HEK293 (cell line): ENCODE data around the gene GABRA1.

Experiments
- CTCF ChIA-PET: fragments of 350-600 bp; formaldehyde crosslinking; extraction: SDS; loops from one replicate; lab custom pipeline; 2021; ENCODE audit warnings: antibody characterized with exemption; lab: Yijun Ruan, JAX
- POLR2A ChIA-PET: fragments of 300-600 bp; formaldehyde crosslinking; extraction: SDS; loops from one replicate; lab custom pipeline; 2020; ENCODE audit warnings: antibody characterized with exemption, inconsistent platforms; lab: Yijun Ruan, JAX
- H3K27ac ChIP-seq: fragments of 200-500 bp; sonication (Bioruptor generic); 2 replicates; pipeline ENCODE4 v1.5.1; 2014; ENCODE audit warnings: low read depth, low read length, control low read depth, inconsistent platforms; ENCODE audit errors: extremely low read depth
- H3K36me3 ChIP-seq, 2 experiments: fragments of 200-500 bp in 1 of 2; sonication (Bioruptor generic) in 1 of 2; 1 replicate in 1 of 2; 2 replicates in 1 of 2; pipeline ENCODE4 v1.5.1; 2014 to 2017; ENCODE audit warnings: inconsistent platforms in 2 of 2, low read length in 2 of 2; ENCODE audit not compliant: control insufficient read depth in 2 of 2, insufficient read depth in 1 of 2
- H3K4me1 ChIP-seq: fragments of 200-500 bp; sonication (Bioruptor generic); 2 replicates; pipeline ENCODE4 v1.5.1; 2014; ENCODE audit warnings: mild to moderate bottlenecking, low read length, inconsistent platforms; ENCODE audit not compliant: control insufficient read depth, insufficient read depth
- H3K4me3 ChIP-seq: 2 replicates; pipeline ENCODE4 v1.5.1; 2011; ENCODE audit warnings: low read depth, mild to moderate bottlenecking, control low read depth, low read length, moderate library complexity
- H3K9me3 ChIP-seq: fragments of 200-500 bp; sonication (Bioruptor generic); 2 replicates; pipeline ENCODE4 v1.5.1; 2014; ENCODE audit warnings: low read depth, low read length, inconsistent platforms; ENCODE audit not compliant: control insufficient read depth, insufficient read depth
- GFI1B ChIP-seq: fragments of 450-650 bp; formaldehyde crosslinking; IDR thresholded peaks from 2 replicates; pipeline ENCODE4 v1.5.1; 2016; ENCODE audit warnings: missing biosample characterization, missing genetic modification characterization
- KLF10 ChIP-seq: fragments of 450-650 bp; IDR thresholded peaks from 2 replicates; pipeline ENCODE4 v1.5.1; 2018; ENCODE audit warnings: missing biosample characterization, mild to moderate bottlenecking, missing genetic modification characterization
- PRDM10 ChIP-seq: fragments of 450-650 bp; formaldehyde crosslinking; IDR thresholded peaks from 2 replicates; pipeline ENCODE4 v1.5.1; 2016; ENCODE audit warnings: missing biosample characterization, missing genetic modification characterization
- ZBTB21 ChIP-seq: fragments of 450-650 bp; formaldehyde crosslinking; IDR thresholded peaks from 2 replicates; pipeline ENCODE4 v1.5.1; 2017; ENCODE audit warnings: missing biosample characterization, missing genetic modification characterization
- ZNF10 ChIP-seq: fragments of 450-650 bp; formaldehyde crosslinking; IDR thresholded peaks from 2 replicates; pipeline ENCODE4 v1.5.1; 2017; ENCODE audit warnings: missing biosample characterization, missing genetic modification characterization
- ZNF114 ChIP-seq: fragments of 450-650 bp; formaldehyde crosslinking; IDR thresholded peaks from 2 replicates; pipeline ENCODE4 v1.5.0; 2017; ENCODE audit warnings: missing biosample characterization, missing genetic modification characterization
- ZNF274 ChIP-seq, 2 experiments: fragments of 200-500 bp in 1 of 2; fragments of 450-650 bp in 1 of 2; sonication (Bioruptor generic) in 1 of 2; formaldehyde crosslinking in 1 of 2; IDR thresholded peaks; 2 replicates each; pipeline versions ENCODE4 v1.5.1 to v1.6.1; 2014 to 2016; ENCODE audit warnings: borderline replicate concordance in 1 of 2, inconsistent platforms in 1 of 2, low read length in 1 of 2, missing biosample characterization in 1 of 2, missing genetic modification characterization in 1 of 2
- ZNF518A ChIP-seq: fragments of 450-650 bp; formaldehyde crosslinking; conservative IDR thresholded peaks from 2 replicates; pipeline ENCODE4 v1.5.1; 2016; ENCODE audit warnings: low read depth, missing biosample characterization, missing genetic modification characterization
- ZNF704 ChIP-seq: fragments of 450-650 bp; formaldehyde crosslinking; IDR thresholded peaks from 2 replicates; pipeline ENCODE4 v1.5.1; 2016; ENCODE audit warnings: missing biosample characterization, missing genetic modification characterization
- TF ChIP-seq, protein P1 (sequence below): fragments of 450-650 bp; formaldehyde crosslinking; IDR thresholded peaks from 2 replicates; pipeline ENCODE4 v1.5.1; 2016; ENCODE audit warnings: missing biosample characterization, missing genetic modification characterization
- TF ChIP-seq, protein P2 (sequence below): fragments of 450-650 bp; formaldehyde crosslinking; IDR thresholded peaks from 2 replicates; pipeline ENCODE4 v1.5.1; 2017; ENCODE audit warnings: missing biosample characterization, missing genetic modification characterization

Gene GABRA1

GRCh38 chr5:161944974-161945373, 97.1 kb downstream of the GABRA1 start (continued):
- TF ChIP-seq, protein P1, sequence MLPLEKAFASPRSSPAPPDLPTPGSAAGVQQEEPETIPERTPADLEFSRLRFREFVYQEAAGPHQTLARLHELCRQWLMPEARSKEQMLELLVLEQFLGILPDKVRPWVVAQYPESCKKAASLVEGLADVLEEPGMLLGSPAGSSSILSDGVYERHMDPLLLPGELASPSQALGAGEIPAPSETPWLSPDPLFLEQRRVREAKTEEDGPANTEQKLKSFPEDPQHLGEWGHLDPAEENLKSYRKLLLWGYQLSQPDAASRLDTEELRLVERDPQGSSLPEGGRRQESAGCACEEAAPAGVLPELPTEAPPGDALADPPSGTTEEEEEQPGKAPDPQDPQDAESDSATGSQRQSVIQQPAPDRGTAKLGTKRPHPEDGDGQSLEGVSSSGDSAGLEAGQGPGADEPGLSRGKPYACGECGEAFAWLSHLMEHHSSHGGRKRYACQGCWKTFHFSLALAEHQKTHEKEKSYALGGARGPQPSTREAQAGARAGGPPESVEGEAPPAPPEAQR (tag by site-specific recombination): no peak
- no peak for TF ChIP-seq GFI1B (tag by site-specific recombination)
- no peak for TF ChIP-seq PRDM10
- TF ChIP-seq, protein P2, sequence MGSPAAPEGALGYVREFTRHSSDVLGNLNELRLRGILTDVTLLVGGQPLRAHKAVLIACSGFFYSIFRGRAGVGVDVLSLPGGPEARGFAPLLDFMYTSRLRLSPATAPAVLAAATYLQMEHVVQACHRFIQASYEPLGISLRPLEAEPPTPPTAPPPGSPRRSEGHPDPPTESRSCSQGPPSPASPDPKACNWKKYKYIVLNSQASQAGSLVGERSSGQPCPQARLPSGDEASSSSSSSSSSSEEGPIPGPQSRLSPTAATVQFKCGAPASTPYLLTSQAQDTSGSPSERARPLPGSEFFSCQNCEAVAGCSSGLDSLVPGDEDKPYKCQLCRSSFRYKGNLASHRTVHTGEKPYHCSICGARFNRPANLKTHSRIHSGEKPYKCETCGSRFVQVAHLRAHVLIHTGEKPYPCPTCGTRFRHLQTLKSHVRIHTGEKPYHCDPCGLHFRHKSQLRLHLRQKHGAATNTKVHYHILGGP: no peak
- TF ChIP-seq ZBTB21 (tag by site-specific recombination): no peak
- no peak for TF ChIP-seq ZNF10
- TF ChIP-seq ZNF274 (IDR thresholded peaks at IDR 0.05; ENCODE audit: low read length): no peak
- TF ChIP-seq ZNF274 (tag by site-specific recombination; IDR thresholded peaks at IDR 0.05; ENCODE audit: borderline replicate concordance): no peak
- no peak for TF ChIP-seq ZNF518A (tag by site-specific recombination)
- TF ChIP-seq ZNF704 (tag by site-specific recombination): no peak

DNA sequence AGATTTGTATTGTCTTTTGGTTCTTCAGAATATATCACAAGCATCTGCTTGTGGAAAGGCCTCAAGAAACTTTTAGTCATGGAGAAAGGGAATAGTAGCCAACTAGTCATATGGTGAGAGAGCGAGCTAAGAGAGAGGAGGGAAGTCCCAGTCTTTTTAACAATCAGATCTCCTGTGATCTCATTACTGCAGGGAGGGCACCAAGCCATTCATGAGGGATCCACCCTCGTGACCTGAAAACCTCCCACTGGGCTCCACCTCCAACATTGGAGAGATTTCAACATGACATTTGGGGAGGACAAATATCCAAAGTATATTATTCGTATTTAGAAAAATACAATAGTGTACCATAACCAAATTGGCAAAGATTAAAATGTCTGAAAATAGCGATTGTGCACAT, 99.0 kb downstream of the GABRA1 start:
- H3K27ac ChIP-seq: no peak overlapping the region
- H3K9me3 ChIP-seq: no peaks in the 10 kb centered on the region
- POLR2A ChIA-PET: no interaction called here

More for the DNA sequence above, 99.0 kb downstream of the GABRA1 start:
- TF ChIP-seq ZNF114 (tag by site-specific recombination) (no peak), KLF10 (tag by site-specific recombination) (no peak)
- H3K36me3 ChIP-seq: no peaks in the 10 kb centered on the region
- no peaks in the 10 kb centered on the region for H3K4me1 ChIP-seq
- no peak overlapping the region for H3K4me3 ChIP-seq
- CTCF ChIA-PET: no interaction called here
